ENCODE results near the gene CACNA1B.

- TF ChIP-seq ZBTB33 (IDR thresholded peaks at IDR 0.05; ENCODE audit: borderline replicate concordance, low read depth), result no peak
- no peak for TF ChIP-seq CTCF (IDR thresholded peaks at IDR 0.05)
- no peak for TF ChIP-seq REST (IDR thresholded peaks at IDR 0.05; ENCODE audit: low read depth, low read length)
- TF ChIP-seq EZH2phosphoT487 (IDR thresholded peaks at IDR 0.05; ENCODE audit: borderline replicate concordance, low read depth), result no peak
- no peak for TF ChIP-seq RFX5 (IDR thresholded peaks at IDR 0.05; ENCODE audit: low read length)
- no peak for TF ChIP-seq MXI1 (IDR thresholded peaks at IDR 0.05; ENCODE audit: low read depth, low read length)
- TF ChIP-seq POLR2AphosphoS5 (IDR thresholded peaks at IDR 0.05; ENCODE audit: low read depth, low read length), result no peak
- TF ChIP-seq TEAD4 (IDR thresholded peaks at IDR 0.05; ENCODE audit: borderline replicate concordance, insufficient read depth), result no peak
- no peak for TF ChIP-seq SIN3A (IDR thresholded peaks at IDR 0.05; ENCODE audit: borderline replicate concordance, low read depth, low read length)
- TF ChIP-seq FOXJ3 (CRISPR knock-in tag; IDR thresholded peaks at IDR 0.05), result no peak
- TF ChIP-seq TAF1 (IDR thresholded peaks at IDR 0.05; ENCODE audit: borderline replicate concordance, low read depth, low read length), result no peak
These were observed 94.0 kb downstream of the CACNA1B start for GRCh38 chr9:137971477-137972138.

Data from SK-N-SH (cell line).